A549 (cell line): ENCODE results near the gene WWP2.

Experiments
- RARB ChIP-seq: fragments of 250-450 bp; sonication (Bioruptor Pico); IDR thresholded peaks from 2 replicates; pipeline ENCODE4 v1.8.0; 2021; ENCODE audit warnings: mild to moderate bottlenecking, moderate library complexity
- SMC3 ChIP-seq: fragments of >200 bp; sonication (Bioruptor Twin); formaldehyde crosslinking; IDR thresholded peaks from 3 replicates; pipeline ENCODE4 v1.6.1; 2018; ENCODE audit warnings: inconsistent platforms
- TF ChIP-seq, protein P1 (sequence below): fragments of >200 bp; sonication (Bioruptor Twin); formaldehyde crosslinking; IDR thresholded peaks from 3 replicates; pipeline ENCODE4 v1.5.1; 2016
- TF ChIP-seq, protein P2 (sequence below): fragments of >200 bp; sonication (Bioruptor Twin); formaldehyde crosslinking; IDR thresholded peaks from 3 replicates; pipeline ENCODE4 v1.6.1; 2016

DNA sequence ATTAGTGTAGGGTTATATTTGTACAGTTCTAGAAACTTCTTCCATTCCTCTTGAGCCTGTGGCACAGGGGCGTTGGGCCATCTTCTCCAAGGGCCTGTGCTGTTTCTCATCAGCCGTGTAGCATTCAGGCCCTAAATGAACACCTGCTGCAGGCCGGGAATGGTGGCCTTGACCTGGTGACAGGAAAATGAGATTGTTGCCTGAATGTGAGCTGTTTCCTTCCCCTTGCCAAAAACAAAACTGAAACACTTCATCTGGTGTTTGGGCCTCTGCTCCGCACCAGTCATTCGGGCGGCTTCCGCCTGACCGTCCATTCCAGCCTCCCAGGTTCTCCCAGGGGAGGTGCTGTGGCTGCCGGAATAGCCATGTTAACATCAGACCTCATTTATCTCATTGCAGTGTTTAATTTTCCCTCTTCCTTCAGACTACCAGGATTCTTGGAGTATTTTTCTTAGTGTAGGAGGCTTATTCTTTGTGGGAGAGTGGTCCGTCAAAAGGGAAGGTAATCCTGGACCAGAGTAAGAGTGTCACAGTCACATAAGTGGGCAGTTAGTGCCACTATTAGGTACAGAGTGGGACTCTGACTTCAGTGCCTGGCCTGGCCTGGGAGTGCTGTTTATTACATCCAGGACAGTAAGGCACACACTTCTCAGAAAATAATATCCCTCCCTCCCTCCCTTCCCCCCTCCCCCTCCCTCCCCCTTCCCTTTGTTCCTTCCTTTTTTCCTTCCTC, 61.9 kb downstream of the WWP2 start:
- TF ChIP-seq, protein P1, sequence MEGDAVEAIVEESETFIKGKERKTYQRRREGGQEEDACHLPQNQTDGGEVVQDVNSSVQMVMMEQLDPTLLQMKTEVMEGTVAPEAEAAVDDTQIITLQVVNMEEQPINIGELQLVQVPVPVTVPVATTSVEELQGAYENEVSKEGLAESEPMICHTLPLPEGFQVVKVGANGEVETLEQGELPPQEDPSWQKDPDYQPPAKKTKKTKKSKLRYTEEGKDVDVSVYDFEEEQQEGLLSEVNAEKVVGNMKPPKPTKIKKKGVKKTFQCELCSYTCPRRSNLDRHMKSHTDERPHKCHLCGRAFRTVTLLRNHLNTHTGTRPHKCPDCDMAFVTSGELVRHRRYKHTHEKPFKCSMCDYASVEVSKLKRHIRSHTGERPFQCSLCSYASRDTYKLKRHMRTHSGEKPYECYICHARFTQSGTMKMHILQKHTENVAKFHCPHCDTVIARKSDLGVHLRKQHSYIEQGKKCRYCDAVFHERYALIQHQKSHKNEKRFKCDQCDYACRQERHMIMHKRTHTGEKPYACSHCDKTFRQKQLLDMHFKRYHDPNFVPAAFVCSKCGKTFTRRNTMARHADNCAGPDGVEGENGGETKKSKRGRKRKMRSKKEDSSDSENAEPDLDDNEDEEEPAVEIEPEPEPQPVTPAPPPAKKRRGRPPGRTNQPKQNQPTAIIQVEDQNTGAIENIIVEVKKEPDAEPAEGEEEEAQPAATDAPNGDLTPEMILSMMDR: no peak
- TF ChIP-seq SMC3: no peak
- no peak for TF ChIP-seq RARB
- TF ChIP-seq, protein P2, sequence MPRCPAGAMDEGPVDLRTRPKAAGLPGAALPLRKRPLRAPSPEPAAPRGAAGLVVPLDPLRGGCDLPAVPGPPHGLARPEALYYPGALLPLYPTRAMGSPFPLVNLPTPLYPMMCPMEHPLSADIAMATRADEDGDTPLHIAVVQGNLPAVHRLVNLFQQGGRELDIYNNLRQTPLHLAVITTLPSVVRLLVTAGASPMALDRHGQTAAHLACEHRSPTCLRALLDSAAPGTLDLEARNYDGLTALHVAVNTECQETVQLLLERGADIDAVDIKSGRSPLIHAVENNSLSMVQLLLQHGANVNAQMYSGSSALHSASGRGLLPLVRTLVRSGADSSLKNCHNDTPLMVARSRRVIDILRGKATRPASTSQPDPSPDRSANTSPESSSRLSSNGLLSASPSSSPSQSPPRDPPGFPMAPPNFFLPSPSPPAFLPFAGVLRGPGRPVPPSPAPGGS: no peak
